Mucosa of descending colon (tissue), 3 donors: ENCODE data around the gene ABHD4. TPM values are rescaled to one million over a fixed set of nuclear protein-coding genes. Genes with fewer than 3 reads are reported as not detected.
"Not testable (repeated sequence)": the region's sequence is repeated elsewhere in the genome, so short reads cannot be mapped to it uniquely, and the experiment has no call there.

Experiments
- ATAC-seq: fragments of 200-7000 bp; cut with Tn5 transposase; one replicate; pipeline ENCODE4 v1.9.1; 2020; ENCODE audit warnings: mild to moderate bottlenecking, moderate library complexity
- DNase-seq, 3 donors: peaks; one replicate each; pipeline ENCODE4 v3.0.0-alpha.2; 2020
- H3K36me3 ChIP-seq: fragments of 200-600 bp; one replicate; pipeline ENCODE4 v1.8.0; 2021; ENCODE audit warnings: low read depth, mild to moderate bottlenecking
- H3K4me1 ChIP-seq: fragments of 200-600 bp; one replicate; pipeline ENCODE4 v1.8.0; 2021; ENCODE audit warnings: low read depth, mild to moderate bottlenecking
- H3K4me3 ChIP-seq: fragments of 200-600 bp; one replicate; pipeline ENCODE4 v1.8.0; 2021; ENCODE audit warnings: mild to moderate bottlenecking
- H3K9me3 ChIP-seq: fragments of 200-600 bp; one replicate; pipeline ENCODE4 v1.8.0; 2021; ENCODE audit warnings: mild to moderate bottlenecking
- intact Hi-C, 2 donors: fragments of 100-400 bp; cut with DNase I in 1 of 2; cut with micrococcal nuclease in 1 of 2; formaldehyde crosslinking; loops; one replicate each; pipeline versions ENCODE4 v1.11.0 to v1.11.1; 2022; cut with DNase I, micrococcal nuclease
- total RNA-seq, 3 donors: library from RNA; stranded (reverse); fragmentation: NEBNext Ultra II Directional in 2 of 3; extraction: Animal tissue kit (Norgen Biotek cat#: 25700) in 2 of 3; gene quantifications; one replicate each; pipeline versions ENCODE4 v1.2.1 to v1.2.4, GENCODE V29; 2021 to 2023
- TF ChIP-seq, protein P1 (sequence below): fragments of 200-600 bp; IDR thresholded peaks from one replicate; pipeline ENCODE4 v1.8.0; 2022; ENCODE audit warnings: antibody characterized with exemption, mild to moderate bottlenecking
- donor health status: DM: no; HTN: no; CAD: no; lungs with moderate emphysema.
- donor health status: DM: no; HTN: no; CAD: no.
- donor health status: DM: no; HTN: yes; CAD: no.

The ABHD4 gene
- total RNA-seq, 3 donors from 2014 or later = 19.3 to 28.4 (median 26.3) TPM

DNA sequence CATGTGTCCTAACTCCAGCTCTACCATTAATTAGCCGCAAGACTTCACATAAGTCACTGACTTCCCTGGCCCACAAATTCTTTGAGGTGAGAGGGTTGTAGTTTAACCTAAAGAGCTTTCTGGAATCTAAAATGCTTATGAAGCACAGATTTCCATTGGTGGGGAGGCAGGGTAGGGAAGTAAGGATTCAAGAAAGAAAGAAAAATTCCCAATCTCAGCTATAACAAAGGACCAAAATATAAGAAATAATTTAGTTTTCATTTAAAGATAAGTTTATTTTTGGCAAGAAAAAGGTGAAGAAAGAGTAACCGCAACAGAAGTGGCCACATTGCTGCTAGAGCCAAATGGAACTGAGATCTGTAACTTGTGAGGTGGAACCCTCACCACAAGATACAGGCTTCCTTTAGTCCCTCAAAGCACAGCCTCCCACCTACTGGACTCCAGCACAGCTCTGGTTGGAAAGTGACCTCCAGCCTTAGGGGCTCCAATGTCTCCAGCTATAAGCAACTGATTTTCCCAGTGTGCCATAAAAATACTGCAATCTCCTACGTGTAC is 32.6 kb upstream of the ABHD4 start:
- Histone ChIP-seq H3K4me3 (no peak overlapping the region), H3K9me3 (no peaks in the 10 kb centered on the region), H3K4me1 (peaks cover 18% of the 10 kb centered on the region), H3K36me3 (no peaks in the 10 kb centered on the region)
- DNase-seq = no peak
- intact Hi-C loops = loop anchor here in 1 of 2 donors (10.0 kb wide), 1 partner anchor 79 kb away; the partner anchor contains the start of gene OR6J1
- no peak for ATAC-seq
- TF ChIP-seq, protein P1, sequence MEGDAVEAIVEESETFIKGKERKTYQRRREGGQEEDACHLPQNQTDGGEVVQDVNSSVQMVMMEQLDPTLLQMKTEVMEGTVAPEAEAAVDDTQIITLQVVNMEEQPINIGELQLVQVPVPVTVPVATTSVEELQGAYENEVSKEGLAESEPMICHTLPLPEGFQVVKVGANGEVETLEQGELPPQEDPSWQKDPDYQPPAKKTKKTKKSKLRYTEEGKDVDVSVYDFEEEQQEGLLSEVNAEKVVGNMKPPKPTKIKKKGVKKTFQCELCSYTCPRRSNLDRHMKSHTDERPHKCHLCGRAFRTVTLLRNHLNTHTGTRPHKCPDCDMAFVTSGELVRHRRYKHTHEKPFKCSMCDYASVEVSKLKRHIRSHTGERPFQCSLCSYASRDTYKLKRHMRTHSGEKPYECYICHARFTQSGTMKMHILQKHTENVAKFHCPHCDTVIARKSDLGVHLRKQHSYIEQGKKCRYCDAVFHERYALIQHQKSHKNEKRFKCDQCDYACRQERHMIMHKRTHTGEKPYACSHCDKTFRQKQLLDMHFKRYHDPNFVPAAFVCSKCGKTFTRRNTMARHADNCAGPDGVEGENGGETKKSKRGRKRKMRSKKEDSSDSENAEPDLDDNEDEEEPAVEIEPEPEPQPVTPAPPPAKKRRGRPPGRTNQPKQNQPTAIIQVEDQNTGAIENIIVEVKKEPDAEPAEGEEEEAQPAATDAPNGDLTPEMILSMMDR = no peak

DNA sequence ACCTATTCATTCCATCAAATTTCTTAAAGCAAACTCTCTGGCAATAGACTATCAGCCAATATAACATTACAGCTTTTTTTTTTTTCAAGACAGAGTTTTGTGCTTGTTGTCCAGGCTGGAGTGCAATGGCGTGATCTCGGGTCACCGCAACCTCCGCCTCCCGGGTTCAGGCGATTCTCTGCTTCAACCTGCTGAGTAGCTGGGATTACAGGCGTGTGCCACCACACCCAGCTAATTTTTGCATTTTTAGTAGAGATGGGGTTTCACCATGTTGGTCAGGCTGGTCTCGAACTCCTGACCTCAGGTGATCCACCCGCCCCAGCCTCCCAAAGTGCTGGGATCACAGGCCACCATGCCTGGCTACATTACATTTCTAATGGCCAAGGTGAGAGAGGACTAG is 31.8 kb upstream of the ABHD4 start:
- H3K9me3 ChIP-seq, ATAC-seq, H3K36me3 ChIP-seq, DNase-seq, H3K4me3 ChIP-seq: not testable (repeated sequence)
- peaks cover 17% of the 10 kb centered on the region for H3K4me1 ChIP-seq
- intact Hi-C loops = loop anchor here in 1 of 2 donors (10.0 kb wide), 1 partner anchor 79 kb away; the partner anchor contains the start of gene OR6J1

DNA sequence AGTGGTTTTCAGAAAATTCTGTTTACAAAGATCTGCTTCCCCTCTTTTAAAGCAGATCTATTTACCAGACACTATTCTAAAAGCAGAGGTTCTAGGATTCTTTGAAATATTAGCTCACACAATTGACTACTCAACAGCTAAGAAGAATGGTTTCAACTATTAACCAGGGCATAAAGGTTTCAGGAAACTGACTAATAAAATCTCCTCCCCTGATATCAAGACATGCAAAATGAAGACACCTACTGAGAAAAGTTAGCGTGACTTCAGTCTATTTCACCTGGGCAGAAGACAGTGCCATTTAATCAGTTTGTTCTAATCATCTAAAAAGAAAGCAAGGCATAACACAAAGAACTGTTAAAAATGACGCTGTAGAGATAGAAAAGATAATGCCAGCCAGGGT is 31.3 kb upstream of the ABHD4 start:
- TF ChIP-seq, protein P1 = no peak
- Histone ChIP-seq H3K4me3 (no peak overlapping the region), H3K9me3 (no peaks in the 10 kb centered on the region), H3K4me1 (peaks cover 11% of the 10 kb centered on the region), H3K36me3 (no peaks in the 10 kb centered on the region)
- DNase-seq = no peak
- no peak for ATAC-seq
- intact Hi-C loops = loop anchor here in 1 of 2 donors (10.0 kb wide), 1 partner anchor 78 kb away; the partner anchor contains the start of gene OR6J1

DNA sequence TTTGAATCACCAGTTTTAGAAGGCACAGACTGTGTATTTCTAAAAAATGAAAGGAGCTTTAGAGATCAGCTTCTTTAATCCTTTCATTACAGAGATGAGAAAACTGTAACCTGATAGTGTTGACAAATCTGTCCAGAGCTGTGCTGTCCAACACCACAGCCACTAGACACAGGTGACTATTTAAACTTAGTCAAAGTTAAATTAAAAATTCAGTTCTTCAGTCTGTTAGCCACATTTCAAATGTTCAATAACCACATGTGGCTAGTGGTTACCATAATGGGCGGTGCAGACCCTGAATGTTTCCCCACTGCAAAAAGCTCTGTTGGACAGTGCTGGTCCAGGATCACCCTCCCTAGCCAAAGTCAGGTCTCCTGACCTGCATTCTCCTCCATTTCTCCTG is 30.7 kb upstream of the ABHD4 start:
- no peak for ATAC-seq
- no peaks in the 10 kb centered on the region for H3K9me3 ChIP-seq
- no peak for DNase-seq
- peaks cover 5% of the 10 kb centered on the region for H3K4me1 ChIP-seq
- no peak overlapping the region for H3K4me3 ChIP-seq
- TF ChIP-seq, protein P1 = no peak
- intact Hi-C loops = loop anchor here in 1 of 2 donors (10.0 kb wide), 1 partner anchor 77 kb away; the partner anchor contains the start of gene OR6J1
- no peaks in the 10 kb centered on the region for H3K36me3 ChIP-seq

DNA sequence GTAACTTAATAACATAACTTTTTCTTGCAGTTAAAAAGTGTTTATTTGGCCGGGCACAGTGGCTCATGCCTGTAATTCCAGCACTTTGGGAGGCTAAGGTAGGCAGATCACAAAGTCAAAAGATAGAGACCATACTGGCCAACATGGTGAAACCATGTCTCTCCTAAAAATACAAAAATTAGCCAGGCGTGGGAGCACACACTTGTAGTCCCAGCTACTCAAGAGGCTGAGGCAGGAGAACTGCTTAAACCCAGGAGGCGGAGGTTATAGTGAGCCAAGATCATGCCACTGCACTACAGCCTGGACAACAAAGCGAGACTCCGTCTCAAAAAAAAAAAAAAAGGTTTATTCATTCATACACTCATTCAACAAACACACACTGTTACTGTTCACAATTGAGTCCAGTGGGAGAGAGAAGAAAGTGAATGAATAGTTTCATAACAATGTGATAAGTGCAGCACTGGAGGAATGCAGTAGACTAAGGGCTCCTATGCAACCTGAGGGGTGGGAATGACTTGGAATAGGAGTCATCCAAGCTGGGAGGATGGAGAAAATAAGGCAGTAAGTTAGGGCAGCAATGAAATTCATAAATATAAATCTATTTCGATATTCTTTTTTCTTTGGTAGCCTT is 28.9 kb upstream of the ABHD4 start:
- intact Hi-C loops = loop anchor here in 1 of 2 donors (10.0 kb wide), 1 partner anchor 76 kb away; the partner anchor contains the start of gene OR6J1
- DNase-seq = no peak
- H3K9me3 ChIP-seq = no peaks in the 10 kb centered on the region
- peaks cover 5% of the 10 kb centered on the region for H3K36me3 ChIP-seq
- no peak for ATAC-seq
- peaks cover 3% of the 10 kb centered on the region for H3K4me1 ChIP-seq
- TF ChIP-seq, protein P1 = no peak
- no peak overlapping the region for H3K4me3 ChIP-seq

DNA sequence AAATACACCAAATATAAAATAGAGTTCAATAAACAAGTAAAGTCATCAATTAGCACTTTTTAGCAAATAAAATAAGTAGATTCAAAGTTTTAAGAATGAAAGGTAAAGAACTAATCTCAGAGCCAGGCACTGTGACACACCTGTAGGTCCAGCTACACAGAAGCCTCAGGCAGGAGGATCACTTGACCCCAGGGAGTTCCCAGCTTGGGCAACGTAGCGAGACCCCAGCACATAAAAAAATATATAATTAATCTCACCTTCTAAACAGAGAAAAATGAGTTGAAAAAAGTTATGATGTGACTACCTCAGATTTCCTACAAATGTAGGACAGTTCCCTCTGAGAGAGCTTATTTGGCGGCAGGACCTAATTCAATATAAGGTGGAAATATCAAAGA is 28.4 kb upstream of the ABHD4 start:
- no peak overlapping the region for H3K4me3 ChIP-seq
- TF ChIP-seq, protein P1 = no peak
- intact Hi-C loops = loop anchor here in 1 of 2 donors (10.0 kb wide), 1 partner anchor 75 kb away; the partner anchor contains the start of gene OR6J1
- ATAC-seq (no peak), DNase-seq (no peak)
- H3K9me3 ChIP-seq = no peaks in the 10 kb centered on the region
- peaks cover 3% of the 10 kb centered on the region for H3K4me1 ChIP-seq
- peaks cover 9% of the 10 kb centered on the region for H3K36me3 ChIP-seq
